Measurements from ENCODE around the gene TREML4.
"Not testable (repeated sequence)": the region's sequence is repeated elsewhere in the genome, so short reads cannot be mapped to it uniquely, and the experiment has no call there.

The TREML4 gene

GRCh38 chr6:41228096-41228495 lies at the start of gene TREML4:
Gene TREML4, plus strand, starts transcription at chr6:41228349. Its CDS starts 79 bp downstream, at chr6:41228428.
- DNase-seq (ENCODE audit: low spot score) = no peak

DNA sequence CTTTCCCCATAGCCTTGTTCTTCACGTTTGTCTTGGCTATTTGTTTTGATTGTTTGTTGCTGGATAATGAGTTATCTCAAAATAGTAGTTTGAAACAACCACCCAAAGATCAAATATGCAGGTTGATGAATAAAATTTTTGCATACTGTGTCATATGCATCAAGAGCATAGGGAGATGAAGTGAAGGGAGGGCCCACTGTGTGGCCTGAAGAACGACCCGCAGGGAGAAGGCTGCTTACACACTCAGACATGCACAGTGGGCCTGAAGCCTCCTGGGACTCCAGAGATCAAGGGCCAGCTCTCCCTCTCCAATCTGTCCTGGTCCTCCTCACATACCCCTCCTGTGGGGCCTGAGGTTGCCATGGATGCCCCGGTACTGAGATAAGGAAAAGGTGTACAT lies 49.0 kb upstream of the TREML4 start:
- DNase-seq (ENCODE audit: low spot score) = no peak

GRCh38 chr6:41181566-41181965 lies 46.6 kb upstream of the TREML4 start:
- DNase-seq (ENCODE audit: low spot score) = no peak

- DNase-seq (ENCODE audit: low spot score) = peak; percentile 55
These were observed 45.8 kb upstream of the TREML4 start for GRCh38 chr6:41182069-41183034.

GRCh38 chr6:41184761-41185160 lies 43.4 kb upstream of the TREML4 start:
- no peak for DNase-seq (ENCODE audit: low spot score)

DNA sequence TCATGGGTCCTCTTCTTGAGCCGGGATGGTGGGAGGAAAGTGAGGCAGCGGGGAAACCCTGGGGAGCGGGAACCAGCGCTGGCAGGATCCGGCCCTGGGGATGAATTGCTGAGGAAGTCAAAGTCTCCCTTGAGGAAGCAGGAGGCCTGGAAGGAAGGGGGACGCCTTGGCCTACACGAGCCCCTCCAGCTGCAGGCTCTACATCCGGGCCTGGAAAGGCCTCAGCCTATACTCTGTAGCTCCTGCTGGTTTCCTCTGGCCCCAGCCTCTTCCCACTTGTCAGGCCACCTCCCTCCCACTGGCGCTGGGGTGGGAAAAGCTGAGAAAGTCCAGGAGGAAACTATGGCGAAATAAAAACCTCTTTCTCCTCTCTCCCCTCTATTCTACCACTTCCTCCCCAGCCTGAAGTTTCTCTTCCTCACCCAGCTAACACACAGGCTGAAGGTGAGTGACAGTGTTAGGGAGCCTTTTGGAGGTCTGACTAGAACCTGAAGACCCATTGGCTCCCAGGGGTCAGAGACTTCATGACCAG lies 42.1 kb upstream of the TREML4 start:
- no peak for DNase-seq (ENCODE audit: low spot score)

GRCh38 chr6:41187924-41188886 lies 39.9 kb upstream of the TREML4 start:
- DNase-seq (ENCODE audit: low spot score) = no peak

DNA sequence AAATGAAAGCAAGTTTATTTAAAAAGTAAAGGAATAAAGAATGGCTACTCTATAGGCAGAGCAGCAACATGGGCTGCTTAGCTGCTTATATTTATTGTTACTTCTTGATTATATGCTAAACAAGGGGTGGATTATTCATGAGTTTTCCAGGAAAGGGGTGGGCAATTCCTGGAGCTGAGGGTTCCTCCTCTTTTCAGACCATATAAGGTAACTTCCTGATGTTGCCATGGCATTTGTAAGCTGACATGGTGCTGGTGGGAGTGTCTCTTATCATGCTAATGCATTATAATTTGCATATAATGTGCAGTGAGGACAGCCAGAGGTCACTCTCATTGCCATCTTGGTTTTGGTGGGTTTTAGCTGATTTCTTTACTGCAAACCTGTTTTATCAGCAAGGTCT lies 39.1 kb upstream of the TREML4 start:
- DNase-seq (ENCODE audit: low spot score) = not testable (repeated sequence)

DNA sequence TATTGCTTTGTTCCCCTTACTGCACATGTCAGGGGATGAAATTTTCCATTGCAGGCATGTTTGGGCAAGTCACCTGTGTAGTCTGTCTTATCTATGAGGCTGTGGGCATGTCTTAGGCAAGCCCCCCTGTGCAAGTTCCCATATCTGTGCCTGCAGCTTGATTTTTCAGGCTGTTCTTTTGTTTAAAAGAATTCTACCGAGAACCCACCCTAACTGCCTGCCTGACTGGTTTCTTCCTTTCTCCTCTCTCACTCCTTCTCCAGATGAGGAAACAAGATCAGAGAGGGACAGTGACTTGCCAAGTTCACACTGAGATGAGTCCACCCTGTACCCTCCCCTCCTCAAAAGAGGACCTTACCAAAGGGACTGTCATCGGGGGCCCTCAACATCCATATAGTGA lies 38.2 kb upstream of the TREML4 start:
- DNase-seq (ENCODE audit: low spot score) = no peak

DNA sequence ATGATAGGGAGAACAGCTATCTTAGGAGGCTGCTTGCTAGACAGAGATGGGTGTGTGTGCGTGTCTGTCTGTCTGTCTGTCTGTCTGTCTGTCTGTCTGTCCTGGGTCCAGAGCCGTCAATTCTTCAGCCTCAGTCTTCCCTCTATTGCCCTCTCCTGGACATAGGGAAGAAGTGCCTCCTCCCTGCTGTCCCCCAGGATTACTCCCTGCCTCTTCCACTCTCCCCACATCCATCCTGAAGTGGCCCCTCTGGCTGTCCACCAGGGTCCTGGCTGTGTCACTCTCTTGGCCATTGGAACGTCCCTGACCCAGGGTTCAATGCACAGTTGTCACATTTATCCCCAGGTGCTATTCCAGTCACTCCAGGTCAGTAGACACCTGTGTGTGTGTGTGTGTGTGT lies 37.4 kb upstream of the TREML4 start:
- DNase-seq (ENCODE audit: low spot score) = no peak

DNA sequence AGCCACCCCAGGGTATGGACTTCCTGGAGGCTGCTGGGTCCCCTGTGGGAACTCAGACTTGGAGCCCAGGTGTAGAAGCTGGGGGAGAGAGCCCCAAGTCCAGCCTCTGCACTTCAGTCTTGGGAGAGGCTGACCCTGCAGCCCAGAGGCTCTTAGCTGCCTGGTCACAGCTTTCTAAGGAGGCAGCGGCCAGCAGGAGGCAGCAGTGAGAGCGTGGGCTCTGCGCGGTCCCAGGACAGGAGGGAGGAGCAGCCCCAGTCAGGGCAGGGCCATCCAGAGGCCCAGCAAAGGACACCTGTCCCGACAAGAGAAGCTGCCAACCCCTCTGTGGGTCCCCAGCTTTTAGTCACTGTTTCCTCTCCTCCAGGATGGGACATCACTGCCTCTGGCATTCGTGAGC lies 36.6 kb upstream of the TREML4 start:
- DNase-seq (ENCODE audit: low spot score) = peak; percentile 49

DNA sequence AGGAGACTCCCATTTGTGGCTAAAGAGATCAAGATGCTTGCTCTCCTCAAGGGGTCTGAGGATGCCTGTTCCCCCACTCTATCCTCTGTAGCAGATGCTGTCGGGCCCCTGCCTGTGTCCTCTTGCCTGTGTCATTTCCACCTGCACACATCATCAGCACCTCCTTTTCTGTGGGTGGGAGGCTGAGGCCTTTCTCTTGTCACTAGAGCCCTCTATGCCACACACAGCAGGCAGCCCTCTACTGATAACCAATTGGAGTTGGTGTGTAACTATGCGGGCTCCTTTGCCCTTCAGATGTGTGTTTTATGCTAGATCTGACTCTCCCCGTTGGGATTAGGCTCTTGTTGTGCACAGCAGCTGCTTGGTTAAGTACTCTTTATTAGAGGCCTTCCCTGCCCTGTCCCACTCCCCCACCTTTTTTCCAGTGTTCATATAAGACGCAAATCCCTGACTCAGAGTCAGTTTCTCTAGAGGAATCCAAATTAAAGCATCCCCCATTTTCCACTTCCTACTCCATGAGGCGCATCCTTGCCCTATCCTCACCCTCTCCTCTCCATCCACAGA lies 34.9 kb upstream of the TREML4 start:
- DNase-seq (ENCODE audit: low spot score) = no peak

DNA sequence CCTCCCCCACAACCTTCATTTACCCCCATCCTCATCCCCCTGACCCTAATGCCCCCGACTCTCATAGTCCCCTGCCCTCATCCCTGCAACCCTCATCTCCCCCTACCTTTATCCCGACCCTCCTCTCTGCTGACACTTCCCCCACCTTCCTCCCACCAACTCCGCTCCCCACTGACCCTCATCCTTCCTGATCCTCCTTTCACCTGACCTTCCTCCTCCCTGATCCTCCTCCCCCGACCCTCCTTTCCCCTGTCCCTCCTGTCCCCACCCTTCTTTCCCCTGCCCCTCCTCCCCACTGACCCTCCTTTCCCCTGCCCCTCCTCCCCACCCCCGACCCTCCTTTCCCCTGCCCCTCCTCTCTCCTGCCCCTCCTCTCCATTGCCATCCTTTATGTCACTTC lies 34.3 kb upstream of the TREML4 start:
- no peak for DNase-seq (ENCODE audit: low spot score)

GRCh38 chr6:41194386-41194785 lies 33.8 kb upstream of the TREML4 start:
- no peak for DNase-seq (ENCODE audit: low spot score)

DNA sequence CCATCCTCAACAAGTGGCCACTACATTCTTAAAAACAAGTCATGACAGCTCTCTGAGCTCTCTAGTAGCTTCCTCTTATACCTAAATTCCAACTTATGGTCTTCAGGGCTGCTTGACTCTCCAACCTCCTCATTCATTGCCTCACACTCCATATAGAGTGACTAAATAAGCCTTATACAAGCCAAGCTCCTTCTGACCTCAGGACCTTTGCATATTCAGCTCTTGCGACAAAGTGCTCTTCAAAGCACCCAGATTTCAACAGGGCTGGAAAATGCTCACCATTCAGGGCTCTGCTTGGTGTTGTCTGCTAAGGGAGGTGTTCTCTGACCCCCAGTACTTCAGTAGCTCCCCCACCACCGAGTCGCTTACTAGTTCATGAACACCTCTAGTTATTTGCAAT lies 30.9 kb upstream of the TREML4 start:
- DNase-seq (ENCODE audit: low spot score) = no peak

DNA sequence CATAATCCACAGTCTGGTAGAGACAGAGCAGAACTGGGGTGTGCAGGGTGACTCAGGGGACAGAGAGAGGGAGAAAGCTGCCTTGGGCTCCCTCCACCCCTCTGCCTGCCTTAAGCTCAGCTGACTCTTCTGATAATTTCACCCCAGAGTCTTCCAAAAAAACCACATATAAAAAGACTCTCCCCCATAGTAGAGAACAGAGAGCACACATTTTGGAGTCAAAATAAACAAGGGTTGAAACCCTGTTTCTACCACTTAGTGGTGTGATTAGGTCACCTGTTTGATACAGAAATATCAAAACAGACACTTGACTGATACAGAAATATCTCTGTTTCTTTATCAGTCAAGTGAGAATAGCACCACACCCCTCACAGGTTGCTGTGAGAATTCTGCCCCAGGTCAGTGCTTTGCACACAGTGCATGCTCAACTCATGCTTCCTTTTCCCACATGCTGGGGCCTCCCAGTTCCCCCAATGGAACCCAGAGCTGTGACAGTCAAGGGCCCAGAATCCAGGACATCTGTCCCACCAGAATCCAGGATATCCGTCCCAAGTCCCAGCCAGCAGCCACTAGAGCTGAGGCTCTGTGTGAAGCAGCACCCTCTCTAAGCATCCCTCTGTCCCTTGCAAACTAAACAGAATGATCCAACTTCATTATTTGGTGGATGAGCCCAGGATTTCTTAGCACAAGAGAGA lies 28.4 kb upstream of the TREML4 start:
- DNase-seq (ENCODE audit: low spot score) = no peak

- no peak for DNase-seq (ENCODE audit: low spot score)
These were observed 27.8 kb upstream of the TREML4 start for GRCh38 chr6:41200296-41200900.

DNA sequence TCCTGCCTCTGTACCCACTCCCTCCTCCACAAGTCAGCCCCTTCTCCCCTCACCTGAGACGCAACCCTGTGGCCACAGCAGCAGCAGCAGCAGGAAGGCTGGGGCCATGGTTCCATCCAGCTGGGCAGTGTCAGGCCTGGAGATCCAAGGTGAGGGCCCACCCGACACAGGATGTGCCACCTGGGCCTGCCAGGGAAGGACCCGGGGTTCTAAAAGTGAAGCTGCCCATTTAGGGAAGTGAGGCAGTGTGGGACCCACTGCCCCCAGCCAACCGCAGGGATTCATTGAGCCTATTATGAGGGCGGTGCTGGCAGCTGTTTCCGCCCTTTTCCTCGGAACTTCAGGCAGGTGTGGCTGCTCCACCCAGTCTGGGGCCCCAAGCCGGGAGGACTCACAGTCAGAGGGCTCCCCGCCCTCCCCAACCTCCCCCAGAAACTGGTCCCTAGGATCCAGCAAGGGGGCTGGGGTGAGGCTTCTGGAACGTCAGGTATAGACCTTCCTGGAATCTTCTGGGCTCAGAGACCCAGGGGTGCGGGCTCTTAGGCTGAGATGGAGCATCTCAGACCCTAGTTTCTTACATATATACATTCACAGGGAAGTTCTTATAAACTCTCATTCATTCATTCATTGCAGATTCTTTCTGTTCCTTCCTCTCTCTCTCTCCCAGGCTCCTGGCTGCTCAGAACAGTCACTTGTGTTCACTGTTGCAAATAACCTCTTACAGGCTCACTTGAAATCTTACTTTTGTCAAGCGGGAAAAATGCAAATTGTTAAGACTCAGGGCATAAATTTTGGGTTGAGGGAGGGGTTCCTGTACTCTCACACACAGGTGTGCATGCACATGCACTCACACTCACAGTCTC lies 27.0 kb upstream of the TREML4 start, which contains the start of gene TREML2:
TREML2 (minus strand) TSS at position 249 of the 863 bp plus-strand sequence; CDS start at position 108, 141 bp downstream.
- no peak for DNase-seq (ENCODE audit: low spot score)

GRCh38 chr6:41201764-41202173 lies 26.4 kb upstream of the TREML4 start:
- DNase-seq (ENCODE audit: low spot score) = no peak

DNA sequence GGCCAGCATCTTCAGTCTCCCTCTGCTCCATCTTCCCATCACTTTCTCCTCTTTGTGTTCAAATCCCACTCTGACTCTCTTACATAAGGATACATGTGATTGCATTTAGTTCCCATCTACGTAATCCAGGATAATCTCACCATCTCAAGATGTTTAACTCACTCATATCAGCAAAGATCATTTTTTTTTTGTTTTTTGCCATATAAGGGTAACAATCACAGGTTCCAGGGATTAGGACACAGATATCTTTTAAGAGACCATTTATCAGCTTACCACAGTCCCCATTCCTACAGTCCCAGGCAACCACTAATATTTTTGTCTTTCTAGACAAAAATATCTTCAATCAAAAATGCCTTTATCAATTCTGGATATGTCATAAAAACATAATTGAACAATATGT lies 24.0 kb upstream of the TREML4 start:
- DNase-seq (ENCODE audit: low spot score) = no peak

All from AG20443 (cell line).